Measurements from ENCODE around the gene SLC38A4.

- no peak for TF ChIP-seq TAF1 (IDR thresholded peaks at IDR 0.05; ENCODE audit: borderline replicate concordance, insufficient read depth, low read length)
- TF ChIP-seq REST (IDR thresholded peaks at IDR 0.05; ENCODE audit: insufficient read depth in 1 of 2, low read depth in 2 of 2, low read length in 2 of 2) = no peak
Observed at GRCh38 chr12:46814143-46814542, 11.7 kb downstream of the SLC38A4 start.

All from PFSK-1 (cell line).